Stimulated activated CD8-positive, alpha-beta memory T cell treated with anti-CD3 and anti-CD28 coated beads, Interleukin-4, amount 100 ng/mL, for 24 hours (primary cell): Measurements from ENCODE around the gene DGAT2L6.

ENCODE experiments used
- DNase-seq: peaks from one replicate; pipeline ENCODE4 v3.0.0-alpha.2; 2020; ENCODE audit warnings: low read depth

DGAT2L6 gene, protein sequence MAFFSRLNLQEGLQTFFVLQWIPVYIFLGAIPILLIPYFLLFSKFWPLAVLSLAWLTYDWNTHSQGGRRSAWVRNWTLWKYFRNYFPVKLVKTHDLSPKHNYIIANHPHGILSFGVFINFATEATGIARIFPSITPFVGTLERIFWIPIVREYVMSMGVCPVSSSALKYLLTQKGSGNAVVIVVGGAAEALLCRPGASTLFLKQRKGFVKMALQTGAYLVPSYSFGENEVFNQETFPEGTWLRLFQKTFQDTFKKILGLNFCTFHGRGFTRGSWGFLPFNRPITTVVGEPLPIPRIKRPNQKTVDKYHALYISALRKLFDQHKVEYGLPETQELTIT

DNA sequence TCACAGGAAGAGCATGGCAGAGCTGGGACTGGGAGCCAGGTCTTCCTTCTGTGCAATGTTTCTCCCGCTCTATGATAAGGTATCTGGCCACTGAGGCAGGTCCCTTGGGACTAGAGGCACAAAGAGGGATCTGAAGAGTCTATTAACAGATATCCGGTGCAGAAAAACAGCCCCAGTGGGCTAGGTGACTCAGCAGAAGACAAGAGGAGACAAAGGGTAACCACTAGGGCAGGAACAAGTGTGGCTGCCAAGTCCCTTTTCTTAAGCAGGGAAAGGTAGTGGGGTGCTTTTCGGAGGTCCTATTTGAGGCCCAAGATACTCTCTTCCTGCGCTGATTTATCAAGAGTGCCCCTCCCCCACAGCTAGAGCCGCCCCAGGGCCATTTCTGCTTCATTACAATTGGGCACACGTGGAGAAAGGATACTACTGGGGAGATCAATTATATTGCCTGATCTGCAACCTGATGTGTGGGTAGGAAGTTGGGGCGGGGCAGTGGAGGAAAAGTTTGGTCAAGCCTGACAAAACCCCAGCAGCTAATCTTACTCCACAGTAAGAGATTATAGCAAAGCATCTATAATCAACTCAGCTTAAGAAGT is at the start of gene DGAT2L6:
TSS of gene DGAT2L6 (plus strand) at position 546 of the 596 bp plus-strand sequence. CDS start 100 bp downstream, outside the sequence.
- DNase-seq = no peak

DNA sequence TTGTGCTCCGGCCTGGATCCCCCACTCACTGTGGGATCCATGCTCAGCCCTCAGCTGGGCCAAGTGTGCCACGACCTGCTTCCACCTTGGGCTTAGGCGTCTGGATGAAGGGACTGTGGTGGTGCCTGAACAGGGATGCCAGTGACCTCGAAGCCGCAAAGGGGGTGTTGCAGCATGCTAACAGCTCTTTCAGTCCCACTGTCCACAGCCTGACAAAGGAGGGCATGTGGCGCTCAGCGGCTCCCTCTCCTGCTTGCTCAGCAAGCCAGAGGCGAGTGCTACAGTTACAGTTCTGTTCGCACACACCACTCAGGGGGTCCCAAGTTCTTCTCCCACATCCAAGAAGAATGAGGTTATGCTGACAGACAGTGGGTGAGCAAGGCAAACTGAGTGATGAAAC is 49.2 kb upstream of the DGAT2L6 start:
- DNase-seq = no peak

DNA sequence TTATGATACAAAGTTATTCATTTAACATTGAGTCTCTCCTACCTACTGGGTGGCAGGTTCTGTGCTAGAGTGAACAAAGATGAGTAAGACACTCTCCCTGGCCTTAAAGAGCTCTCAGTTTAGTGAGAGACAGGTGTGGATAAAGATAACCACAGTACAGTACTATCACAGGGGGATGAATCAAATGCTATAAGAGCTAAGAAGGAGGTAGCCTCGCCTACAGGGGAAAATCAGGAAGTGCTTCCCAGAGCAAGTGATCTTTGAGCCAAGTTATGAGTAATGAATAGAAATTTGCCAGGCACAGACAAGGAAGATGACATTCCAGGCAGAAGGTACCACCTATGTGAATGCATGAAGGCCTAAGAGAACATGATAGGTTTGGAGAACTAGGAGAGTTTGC is 47.5 kb upstream of the DGAT2L6 start:
- DNase-seq = no peak

DNA sequence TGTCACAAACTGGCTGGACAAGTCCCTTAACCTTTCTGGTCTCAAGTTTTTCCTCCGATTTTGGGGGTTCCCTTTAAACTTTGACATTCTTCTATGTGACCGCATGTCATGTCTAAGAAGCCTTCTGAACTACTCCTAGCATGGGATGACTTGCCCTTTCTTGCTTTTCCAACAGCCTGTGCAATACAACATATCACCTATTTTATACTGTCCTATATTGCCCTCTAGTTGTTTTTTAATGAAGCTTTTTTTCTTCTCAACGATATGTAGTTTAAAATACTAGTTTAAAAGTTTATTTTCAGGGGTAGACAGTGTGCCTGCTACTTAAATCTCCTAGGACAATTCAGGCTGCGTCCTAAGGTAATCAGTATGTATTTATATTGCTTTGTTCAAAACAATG is 45.1 kb upstream of the DGAT2L6 start:
- no peak for DNase-seq

DNA sequence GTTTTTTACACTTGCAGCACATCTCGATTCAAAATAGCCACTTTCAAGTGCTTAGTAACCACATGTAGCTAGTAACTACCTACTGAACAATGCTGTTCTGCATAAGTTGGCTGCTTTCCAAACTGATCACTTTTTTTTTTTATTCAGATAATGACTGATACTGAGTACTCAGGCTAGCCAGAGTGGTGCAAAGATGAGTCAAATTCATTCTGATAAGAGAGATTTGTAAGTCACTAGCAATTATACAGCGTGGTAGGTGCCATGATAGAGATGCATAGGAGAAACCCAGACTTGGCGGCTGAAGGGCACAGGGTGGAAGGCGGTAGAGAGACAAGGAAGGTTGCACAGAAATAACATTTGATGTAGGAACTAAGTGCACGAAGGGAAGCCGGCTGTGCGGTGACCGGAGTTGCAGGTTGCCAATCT is 44.4 kb upstream of the DGAT2L6 start:
- no peak for DNase-seq

DNA sequence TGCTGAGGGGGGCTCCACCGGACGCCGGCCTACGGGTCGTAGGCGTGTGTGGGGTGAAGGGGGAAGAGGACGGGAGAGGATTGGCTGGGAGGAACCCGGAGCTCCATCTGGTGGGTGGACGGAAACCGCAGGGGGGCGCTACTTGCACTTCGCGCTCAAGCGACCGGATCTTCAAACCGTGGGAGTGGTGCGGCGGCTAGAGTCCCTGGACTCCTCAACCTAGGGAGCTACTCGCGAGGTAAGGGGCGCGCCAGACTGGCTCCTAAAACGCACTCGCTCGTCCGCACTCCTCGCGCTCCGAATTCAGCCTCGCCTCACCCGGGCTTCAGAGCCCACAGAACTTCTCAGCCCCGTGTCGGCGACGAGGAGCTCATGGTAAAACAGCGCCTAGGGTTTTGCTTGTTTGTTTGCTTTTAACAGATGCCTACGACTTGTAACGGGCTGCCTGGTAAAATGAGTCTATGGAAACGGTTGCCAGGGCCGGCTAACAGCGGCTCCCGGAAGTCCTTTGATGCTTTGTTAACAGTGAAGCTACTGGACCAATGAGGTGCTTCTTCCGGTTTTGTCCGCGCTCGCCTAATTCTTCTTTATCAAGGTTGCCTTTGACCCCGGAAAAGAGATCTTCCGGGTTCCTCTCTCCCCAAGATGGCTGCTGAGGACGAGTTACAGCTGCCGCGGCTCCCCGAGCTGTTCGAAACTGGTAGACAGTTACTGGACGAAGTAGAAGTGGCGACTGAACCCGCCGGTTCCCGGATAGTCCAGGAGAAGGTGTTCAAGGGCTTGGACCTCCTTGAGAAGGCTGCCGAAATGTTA is 43.8 kb upstream of the DGAT2L6 start, which contains the start of gene IGBP1:
TSS of gene IGBP1 (plus strand) at position 145 of the 813 bp plus-strand sequence. CDS start at position 646, 501 bp downstream.
- DNase-seq = peak; percentile 60

DNA sequence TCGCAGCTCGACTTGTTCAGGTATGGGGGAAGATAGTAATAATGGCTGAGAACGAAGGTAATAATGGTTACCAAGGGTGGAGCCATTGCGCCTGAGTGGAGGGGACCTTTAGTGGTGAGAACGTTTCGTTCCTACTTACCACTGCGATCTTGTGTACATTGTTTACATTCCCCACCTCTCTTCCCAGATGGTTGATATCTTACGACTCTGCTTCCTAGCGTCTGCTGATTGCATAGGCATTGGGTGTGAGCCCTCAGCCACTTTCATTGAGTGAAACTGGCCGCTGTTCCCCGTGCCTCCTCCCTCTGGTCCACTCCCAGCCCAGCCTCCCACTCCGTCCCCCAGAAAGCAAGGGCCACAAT is 43.2 kb upstream of the DGAT2L6 start:
- DNase-seq = no peak

DNA sequence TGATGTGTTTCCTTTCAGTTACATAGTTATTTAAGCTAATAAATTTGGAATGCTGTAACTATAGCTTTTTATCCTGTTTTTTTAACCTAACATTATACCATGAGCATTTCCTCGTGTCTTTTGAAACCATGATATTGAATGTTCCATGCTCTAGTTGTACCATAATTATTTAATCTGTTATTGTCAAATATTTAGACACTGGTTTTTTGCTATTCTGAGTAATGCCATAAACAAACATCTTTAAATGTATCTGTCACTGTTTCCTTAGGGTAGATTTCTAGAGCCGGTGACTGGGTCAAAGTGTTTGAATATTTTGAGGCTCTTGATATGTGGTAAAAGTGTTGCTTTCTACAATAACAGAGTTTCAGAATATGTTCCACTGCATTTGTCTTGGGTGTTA is 38.7 kb upstream of the DGAT2L6 start:
- DNase-seq = no peak

DNA sequence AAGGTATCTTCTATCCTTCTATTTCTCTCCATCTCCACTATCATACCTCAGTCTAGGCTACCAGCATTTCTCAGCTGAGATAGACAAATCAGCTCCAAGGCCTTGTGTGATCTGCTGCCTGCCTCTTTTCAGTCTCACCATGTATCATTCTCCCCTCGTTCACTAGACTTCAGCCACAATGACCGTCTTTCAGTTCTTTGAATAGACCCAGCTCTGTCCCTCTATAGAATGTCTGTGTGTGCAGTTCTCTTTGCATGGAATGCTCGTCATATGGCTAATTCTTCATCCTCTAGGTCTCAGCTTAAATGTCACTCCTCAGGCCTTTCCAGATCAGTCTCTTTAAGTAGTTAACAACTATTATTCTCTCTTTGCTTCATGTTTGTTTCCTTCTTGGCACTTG is 37.5 kb upstream of the DGAT2L6 start:
- no peak for DNase-seq

DNA sequence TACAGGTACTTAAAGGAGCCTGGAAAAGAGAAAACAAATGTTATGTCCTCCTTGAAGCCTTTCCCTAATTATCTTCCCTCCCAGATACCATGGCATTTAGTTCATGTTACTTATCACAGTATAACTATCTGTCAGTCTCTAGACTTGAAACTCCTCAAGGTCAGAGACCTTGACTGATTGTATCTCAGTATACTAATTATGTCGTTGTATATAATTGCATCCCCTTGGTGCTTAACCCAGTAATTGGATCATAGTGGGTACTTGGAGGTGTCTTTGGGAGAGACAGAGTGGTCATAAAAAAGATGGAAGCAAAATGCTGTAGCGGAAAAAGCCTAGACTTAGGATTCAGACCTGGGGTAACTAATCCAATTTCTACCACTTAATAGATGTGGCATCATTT is 35.9 kb upstream of the DGAT2L6 start:
- no peak for DNase-seq

DNA sequence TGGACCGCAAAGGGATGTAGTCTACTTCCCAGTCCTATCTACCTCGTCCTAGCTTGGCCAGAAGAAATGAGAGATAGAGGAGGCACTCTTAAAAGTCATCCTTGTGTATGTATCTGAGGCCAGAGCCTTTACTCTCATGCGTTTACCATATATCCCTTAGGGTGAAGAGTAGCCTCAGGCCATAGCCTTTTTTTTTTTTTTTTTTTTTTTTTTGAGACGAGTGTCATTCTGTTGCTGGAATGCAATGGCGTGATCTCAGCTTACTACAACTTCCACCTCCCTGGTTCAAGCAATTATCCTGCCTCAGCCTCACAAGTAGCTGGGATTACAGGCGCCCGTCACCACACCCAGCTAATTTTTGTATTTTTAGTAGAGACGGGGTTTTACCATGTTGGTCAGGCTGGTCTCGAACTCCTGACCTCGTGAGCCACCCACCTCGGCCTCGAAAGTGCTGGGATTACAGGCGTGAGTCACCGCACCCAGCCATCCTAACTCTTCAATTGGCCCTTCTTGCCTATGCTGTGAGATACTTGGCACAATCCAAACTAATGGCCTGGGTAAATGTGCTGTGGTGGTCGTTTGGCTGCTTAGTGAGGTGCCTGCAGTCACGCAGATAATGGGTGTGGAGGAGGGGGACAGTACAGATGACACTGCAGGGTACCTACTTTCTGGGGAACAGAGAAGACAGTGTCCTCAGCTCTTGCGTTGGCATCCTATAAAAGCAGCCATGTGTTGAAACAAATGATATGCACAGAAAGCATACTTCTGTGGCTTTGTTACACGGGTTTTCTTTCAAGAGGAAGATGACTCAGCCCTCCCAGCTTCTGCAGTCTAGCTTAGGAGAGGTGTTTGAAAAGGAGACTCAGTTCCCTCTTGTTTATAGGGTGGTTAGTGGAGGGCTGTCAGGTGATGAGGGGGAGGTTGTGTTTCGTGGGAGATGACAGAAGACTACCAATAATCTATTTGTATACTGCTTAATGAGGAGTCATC is 10.4 kb upstream of the DGAT2L6 start:
- no peak for DNase-seq

DNA sequence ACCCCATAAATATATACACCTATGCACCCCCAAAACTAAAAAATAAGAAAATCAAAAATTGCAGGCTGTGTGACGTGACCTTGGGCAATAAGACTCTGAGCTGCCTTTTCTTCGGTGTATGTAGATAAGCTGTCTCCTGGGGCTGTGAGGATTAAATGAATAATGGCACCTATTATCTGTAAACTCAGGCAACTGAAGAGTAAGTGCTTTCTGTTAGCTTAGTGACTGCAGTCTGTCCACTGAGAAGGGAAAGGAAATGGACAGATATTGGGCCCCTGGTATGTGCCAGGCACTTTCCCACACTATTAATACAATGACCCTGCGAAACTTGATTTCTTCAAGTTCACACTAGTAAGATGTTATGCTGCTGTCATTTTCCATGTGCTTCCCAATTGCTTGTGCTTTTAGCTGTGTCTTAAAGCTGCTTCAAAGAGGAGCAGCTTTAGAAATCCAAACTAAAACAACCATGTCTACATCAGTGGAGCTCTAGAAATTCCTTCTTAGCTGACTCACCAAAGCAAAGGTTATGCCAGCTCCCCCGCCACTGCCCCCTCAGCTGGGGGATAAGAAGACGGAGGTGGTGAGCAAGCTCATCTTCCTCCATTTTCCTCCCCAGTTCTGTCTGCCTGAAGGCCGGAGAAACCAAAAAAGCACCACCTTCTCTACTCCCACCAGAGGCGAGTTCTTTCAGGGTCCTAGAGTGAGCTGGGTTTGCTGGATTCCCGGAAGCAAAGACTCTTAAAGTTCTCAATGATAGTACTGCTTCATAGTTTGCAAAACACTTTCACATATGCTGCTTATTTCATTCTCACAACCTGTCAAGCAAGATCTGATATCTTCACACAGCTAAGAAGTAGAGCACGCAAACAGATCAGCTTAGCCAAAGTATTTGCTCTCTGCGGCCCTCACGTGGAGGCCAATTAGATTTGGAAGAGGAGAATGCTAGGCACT is 8.8 kb upstream of the DGAT2L6 start:
- DNase-seq = no peak

DNA sequence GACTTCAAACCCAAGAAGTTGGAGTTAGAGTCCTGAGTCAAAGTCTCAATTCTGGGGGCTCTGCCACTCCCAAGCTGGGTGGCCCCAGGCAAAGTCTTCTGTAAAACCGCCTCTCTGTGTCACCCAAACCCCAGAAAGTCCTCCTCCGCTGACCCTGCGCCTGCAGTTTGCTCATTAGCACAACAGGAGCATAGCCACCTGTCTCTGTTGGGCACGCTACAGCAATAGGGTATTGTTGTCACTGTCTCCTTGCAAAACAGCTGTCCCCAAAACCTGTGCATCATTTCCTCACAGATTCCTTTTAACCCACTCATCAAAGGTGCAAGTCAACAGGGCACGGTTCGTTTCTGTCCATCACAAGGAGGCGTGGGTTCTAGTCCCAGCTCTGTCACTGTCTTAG is 8.0 kb upstream of the DGAT2L6 start:
- no peak for DNase-seq

DNA sequence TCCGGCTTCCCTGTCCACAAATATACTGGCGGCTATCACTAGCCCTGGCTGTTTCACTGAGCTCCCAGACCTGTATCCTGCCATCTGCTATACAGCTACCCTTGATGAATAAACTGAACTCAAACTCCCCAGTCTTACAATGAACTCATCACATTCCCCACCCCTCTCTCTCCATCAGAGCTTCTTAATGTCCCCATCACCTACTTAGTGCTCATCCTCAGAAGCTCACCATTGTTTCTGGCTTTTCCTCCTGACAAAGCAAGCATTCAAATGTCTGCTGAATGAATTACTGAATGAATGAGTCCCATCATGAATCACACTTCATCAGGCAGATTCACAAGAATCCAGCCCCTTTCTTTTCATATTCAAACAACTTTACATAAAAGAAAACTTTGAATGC is 5.7 kb upstream of the DGAT2L6 start:
- no peak for DNase-seq

DNA sequence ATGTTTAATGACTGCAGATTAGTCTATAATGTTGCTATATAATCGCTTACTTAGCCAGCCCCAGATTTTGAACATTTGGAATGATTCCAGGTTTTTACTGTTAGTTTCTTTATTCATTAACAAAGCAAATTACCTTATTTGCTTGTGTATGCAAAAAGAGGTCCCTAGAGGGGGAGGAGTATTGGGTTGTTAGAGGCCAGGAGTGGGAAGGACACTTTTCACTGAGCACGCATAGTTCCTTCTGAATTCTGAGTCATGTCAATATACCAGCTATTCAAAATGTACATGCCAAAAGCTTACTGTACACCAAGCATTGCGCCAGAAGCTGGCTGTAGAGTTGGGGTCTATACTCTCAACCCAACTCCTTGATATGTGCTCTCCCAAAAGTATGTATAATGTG is 5.1 kb upstream of the DGAT2L6 start:
- no peak for DNase-seq

DNA sequence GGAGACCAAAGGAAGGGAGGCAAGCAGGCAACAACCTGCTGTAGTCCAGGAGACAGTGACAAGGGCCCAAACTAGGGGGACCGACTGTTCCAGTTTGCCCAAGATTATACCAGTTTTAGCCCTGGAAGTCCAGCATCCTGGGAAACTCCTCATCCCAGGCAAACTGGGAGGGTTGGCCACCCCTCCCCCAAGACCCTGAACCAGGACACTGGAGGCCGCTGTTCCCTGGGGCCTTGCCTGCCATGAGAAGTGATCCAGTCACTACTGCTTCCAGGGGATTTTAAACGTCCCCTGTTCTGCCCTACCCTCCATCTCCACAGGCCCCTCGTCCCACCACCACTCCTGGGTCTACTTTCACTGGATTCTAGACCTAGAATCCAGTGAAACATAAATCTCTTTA is 4.3 kb upstream of the DGAT2L6 start:
- no peak for DNase-seq

DNA sequence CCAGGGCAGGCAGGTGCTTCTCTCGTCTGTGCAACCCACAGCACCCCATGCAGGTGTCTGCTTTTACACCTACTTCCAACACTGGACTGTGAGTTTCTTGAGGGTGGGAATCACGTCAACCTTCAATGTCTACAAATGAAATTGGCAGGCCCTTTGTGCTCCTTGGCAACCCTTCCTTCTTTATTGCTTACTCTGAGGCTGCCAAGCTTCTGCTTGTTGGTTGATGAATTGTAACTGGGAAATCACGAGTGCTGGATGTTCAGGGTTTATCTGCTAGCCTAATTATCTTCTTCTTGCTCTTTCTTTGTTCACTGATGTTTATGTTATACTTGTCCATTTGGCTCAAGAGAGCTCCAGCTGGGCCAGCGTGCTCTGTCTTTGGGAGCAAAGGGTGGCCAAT is 2.5 kb upstream of the DGAT2L6 start:
- DNase-seq = no peak

DNA sequence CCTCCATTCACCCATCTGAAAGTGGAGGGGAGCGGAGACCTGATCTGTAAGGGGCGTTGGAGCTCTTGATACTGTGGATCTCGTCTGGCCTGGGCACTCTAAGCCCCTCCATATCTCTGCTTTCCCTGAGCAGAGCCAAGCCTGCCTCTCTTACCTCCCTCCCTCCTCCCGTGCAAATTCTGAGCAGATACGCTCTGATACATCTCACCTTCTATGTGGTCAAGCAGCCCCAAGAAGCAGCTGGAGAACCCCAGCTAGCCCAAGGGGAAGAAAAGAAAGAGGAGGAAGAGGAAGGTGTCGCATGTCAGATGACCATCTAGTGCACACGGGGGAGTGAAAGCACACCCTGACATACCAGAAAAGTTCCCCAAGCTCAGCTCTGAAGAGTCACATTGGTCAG is 1.9 kb upstream of the DGAT2L6 start:
- no peak for DNase-seq

DNA sequence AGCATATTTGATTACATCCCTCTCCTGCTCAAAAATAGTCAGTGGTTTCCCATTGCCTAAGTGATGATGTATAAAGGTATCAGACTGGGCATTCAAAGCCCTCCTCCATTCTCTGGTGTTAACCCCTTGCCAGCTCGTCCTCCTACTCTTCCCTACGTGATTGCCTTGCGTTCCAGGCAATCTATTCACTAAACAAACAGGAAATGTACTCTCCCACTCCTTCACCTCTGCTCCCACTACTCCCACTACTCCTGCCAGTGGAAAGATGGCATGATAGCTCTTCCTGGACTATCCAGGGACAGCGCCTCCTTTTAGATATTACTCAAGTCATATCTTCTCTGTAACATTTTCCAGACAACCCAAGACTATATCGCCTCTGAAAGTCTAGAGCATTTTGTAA is 5.8 kb downstream of the DGAT2L6 start:
- DNase-seq = no peak

DNA sequence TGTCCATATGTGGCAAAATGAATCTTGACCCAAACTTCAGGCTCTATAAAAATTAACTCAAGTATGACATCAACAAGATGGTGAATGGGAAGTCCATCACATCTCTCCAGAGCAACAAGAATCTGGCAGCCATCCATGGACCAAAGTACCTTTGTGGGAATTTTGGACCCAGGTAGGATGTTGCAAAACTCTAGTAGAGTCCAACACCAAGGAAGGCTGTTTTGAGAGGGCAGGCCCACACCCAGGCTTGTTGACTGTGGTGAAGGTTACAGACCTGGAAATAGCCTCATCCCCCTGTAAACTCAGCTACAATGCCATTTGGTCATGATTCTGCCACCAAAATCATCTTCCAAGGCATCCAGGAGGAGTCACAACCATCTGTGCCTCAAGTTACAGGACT is 12.9 kb downstream of the DGAT2L6 start:
- DNase-seq = no peak
